Measurements from ENCODE around the gene TOP3B.
"Not testable (repeated sequence)": the region's sequence is repeated elsewhere in the genome, so short reads cannot be mapped to it uniquely, and the experiment has no call there.

DNA sequence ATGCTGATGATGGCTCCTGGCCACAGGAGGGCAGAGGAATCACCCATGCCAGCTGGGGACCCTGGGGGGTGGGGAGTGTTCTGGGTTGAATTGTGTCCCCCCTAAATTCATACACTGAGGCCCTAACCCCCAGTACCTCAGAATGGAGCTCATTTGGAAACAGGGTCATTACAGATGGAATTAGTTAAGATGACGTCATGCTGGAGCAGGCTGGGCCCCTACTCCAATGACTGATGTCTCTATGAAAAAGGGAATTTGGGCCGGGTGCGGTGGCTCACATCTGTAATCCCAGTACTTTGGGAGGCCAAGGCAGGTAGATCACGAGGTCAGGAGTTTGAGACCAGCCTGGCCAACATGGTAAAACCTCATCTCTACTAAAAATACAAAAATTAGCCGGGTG is 42.7 kb downstream of the TOP3B start:
- TF ChIP-seq, protein P1, sequence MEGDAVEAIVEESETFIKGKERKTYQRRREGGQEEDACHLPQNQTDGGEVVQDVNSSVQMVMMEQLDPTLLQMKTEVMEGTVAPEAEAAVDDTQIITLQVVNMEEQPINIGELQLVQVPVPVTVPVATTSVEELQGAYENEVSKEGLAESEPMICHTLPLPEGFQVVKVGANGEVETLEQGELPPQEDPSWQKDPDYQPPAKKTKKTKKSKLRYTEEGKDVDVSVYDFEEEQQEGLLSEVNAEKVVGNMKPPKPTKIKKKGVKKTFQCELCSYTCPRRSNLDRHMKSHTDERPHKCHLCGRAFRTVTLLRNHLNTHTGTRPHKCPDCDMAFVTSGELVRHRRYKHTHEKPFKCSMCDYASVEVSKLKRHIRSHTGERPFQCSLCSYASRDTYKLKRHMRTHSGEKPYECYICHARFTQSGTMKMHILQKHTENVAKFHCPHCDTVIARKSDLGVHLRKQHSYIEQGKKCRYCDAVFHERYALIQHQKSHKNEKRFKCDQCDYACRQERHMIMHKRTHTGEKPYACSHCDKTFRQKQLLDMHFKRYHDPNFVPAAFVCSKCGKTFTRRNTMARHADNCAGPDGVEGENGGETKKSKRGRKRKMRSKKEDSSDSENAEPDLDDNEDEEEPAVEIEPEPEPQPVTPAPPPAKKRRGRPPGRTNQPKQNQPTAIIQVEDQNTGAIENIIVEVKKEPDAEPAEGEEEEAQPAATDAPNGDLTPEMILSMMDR (IDR thresholded peaks at IDR 0.05) = not testable (repeated sequence)
- TF ChIP-seq EZH2, EZH2phosphoT487 (IDR thresholded peaks at IDR 0.05): not testable (repeated sequence)

Data from neural progenitor cell (in vitro differentiated cells).